Measurements from ENCODE around the gene MS4A13. TPM values are rescaled to one million over a fixed set of nuclear protein-coding genes. Genes with fewer than 3 reads are reported as not detected.
"Not testable (repeated sequence)": the region's sequence is repeated elsewhere in the genome, so short reads cannot be mapped to it uniquely, and the experiment has no call there.

MS4A13 gene
- total RNA-seq, 1 donor from 2014 or later = not detected

DNA sequence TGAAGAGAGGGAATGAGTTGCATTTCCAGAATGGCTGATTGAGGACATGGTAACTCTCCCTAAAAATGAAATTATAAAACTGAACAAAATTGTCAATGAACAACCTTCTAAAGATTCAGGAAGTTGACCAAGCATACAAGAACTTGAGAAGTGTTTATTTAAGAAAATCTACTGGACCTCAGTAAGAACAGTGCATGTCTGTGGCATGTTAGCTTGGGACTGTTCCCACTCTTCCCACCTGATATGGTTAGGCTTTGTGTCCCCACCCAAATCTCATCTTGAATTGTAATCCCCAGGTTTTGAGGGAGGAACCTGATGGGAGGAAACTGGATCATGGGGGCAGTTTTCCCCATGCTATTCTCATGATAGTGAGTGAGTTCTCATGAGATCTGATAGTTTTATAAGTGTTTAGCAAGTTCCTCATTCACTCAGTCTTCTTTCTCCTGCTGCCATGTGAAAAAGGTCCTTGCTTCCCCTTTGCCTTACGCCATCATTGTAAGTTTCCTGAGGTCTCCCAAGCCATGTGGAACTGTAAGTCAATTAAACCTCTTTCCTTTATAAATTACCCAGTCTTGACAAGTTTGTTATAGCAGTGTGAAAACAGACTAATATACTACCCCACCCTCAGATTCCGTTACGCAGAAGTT lies 15.4 kb downstream of the MS4A13 start:
- intact Hi-C loops (cut with micrococcal nuclease) = no loop called here

DNA sequence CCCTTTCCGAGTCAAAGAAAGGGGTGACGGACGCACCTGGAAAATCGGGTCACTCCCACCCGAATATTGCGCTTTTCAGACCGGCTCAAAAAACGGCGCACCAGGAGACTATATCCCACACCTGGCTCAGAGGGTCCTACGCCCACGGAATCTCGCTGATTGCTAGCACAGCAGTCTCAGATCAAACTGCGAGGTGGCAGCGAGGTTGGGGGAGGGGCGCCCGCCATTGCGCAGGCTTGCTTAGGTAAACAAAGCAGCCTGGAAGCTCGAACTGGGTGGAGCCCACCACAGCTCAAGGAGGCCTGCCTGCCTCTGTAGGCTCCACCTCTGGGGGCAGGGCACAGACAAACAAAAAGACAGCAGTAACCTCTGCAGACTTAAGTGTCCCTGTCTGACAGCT lies 17.2 kb downstream of the MS4A13 start:
- intact Hi-C loops (cut with micrococcal nuclease) = not testable (repeated sequence)

DNA sequence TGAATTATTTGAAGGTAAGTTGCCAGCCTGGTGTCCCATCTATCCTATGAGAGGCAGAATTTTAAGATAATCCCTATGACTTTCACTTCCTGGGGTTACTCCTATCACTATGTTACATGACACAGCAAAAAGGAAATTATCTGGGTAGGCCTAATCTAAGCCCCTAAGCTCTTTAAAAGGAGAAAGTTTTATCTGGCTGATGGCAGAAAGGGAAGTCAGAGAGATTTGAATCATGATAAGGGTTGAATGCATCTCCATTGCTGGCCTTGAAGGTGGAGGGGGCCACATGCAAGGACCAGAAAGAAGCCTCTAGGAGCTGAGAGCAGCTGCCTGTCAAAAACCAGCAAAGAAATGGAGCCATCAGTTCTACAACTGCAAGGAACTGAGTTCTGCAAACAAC lies 23.4 kb downstream of the MS4A13 start:
- intact Hi-C loops (cut with micrococcal nuclease) = not testable (repeated sequence)

DNA sequence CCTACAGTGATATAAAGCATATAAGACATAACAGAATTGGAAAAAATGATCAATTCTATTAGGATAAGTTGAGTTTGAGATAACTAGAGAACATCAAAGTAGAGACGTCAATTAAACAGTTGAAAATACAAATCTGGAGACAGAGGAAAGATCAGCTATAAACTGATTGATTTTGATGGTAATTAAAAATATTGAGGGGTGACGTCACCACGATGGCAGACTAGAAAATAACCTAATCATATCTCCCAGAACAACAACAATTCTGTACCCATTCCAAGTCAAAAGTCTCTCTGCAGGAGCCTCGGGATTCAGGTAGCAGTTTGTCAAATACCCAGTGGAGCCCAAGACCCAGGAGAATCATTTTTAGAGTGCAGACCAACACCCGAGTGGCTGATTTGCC lies 28.9 kb downstream of the MS4A13 start:
- intact Hi-C loops (cut with micrococcal nuclease) = no loop called here

DNA sequence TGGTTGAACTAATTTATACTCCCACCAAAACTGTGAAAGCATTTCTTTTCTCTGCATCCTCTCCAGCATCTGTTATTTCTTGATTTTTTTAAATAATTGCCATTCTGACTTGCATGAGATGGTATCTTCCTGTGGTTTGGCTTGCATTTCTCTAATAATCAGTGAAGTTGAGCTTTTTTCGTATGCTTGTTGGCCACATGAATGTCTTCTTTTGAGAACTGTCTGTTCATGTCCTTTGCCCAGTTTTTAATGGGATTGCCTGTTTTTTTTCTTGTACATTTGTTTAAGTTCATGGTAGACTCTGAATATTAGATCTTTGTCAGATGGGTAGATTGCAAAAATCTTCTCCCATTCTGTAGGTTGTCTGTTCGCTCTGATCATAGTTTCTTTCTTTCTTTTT lies 46.1 kb downstream of the MS4A13 start:
- intact Hi-C loops (cut with micrococcal nuclease) = no loop called here

DNA sequence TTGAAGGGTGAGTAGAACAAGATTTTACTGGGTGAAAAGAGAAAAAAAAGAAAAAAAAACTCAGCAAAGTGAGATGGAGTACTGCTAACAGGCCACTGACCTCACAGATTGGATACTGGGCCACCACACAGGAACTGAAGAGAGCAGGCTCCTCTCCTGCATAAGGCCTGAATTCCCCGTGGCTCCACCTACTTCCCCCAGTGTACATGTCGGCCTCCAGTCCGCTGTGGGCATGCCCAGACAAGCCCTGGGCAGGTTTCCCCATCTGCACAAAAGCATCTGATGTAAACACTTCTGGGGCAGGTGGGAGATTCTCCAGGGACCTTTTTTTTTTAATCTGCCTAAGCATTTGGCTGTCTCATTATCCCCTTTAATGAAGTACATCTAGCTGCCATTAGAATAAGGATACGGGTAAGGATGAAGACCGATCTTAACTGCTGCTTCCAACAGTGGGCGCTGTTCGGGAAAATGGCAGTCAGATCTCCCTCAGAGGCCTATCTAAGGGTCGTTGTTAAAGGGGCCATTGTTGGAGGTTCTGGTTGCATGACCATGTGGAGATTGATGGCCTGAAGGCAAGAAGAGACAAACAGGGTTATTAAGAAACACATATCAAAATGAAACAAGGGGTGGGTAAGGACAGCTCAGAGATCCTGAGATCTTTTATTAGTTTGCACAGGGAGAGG lies 48.5 kb downstream of the MS4A13 start:
- intact Hi-C loops (cut with micrococcal nuclease) = no loop called here

DNA sequence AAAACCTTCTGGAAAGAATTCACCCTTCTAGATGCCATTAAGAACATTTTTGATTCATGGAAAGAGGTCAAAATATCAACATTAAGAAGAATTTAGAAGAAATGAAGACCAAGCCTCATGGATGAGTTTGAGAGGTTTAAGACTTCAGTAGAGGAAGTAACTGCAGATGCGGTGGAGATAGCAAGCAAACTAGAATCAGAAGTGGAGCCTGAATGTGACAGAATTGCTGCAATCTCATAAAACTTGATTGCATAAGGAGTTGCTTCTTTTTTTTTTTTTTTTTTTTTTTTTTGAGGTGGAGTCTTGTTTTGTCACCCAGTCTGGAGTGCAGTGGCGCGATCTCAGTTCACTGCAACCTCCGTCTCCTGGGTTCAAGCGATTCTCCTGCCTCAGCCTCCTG lies 51.6 kb downstream of the MS4A13 start:
- intact Hi-C loops (cut with micrococcal nuclease) = no loop called here

DNA sequence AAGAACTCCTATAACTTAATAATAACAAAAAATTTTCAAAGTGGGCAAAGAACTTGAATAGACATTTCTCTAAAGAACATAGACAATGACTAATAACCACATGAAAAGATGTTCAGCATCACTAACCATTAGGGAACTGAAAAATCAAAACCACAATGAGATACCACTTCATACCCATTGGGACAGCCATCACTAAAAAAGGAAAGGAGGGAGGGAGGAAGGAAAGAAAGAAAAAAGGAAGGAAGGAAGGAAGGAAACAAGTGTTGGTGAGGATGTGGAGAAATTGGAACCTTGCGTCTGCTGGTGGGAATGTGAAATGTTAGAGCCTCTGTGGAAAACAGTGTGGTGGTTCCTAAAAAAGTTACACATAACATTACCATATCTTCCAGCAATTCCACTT lies 55.8 kb downstream of the MS4A13 start:
- intact Hi-C loops (cut with micrococcal nuclease) = no loop called here

DNA sequence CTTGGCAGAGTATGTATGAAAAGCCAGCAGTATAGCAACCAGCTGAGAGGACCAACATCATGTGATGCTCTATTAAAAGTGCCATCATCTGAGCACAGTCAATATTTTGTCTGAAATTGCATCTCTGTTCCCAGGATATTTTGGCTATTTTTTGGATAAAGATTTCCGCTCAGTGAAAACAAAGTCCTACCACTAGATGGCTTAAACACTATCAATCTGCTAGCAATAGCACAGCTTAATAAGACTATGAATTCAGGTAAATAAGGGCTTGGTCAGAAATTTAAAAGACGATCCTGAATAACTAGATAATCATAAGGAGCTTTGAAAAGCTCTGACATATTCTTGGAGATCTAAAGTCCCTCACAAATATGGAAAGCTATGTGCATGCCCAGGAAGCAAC lies 74.4 kb downstream of the MS4A13 start:
- intact Hi-C loops (cut with micrococcal nuclease) = no loop called here

Other genes starting within 250 kb of the MS4A13 start
- not detected in 2 replicates for gene MS4A4A, start 234.7 kb upstream of the MS4A13 start, total RNA-seq
- gene MS4A6E, start 188.1 kb upstream of the MS4A13 start, total RNA-seq = not detected in 2 replicates
- gene MS4A7, start 136.9 kb upstream of the MS4A13 start, total RNA-seq = not detected in 2 replicates
- not detected in 2 replicates for gene MS4A14, start 118.9 kb upstream of the MS4A13 start, total RNA-seq
- not detected in 2 replicates for gene MS4A5, start 85.8 kb upstream of the MS4A13 start, total RNA-seq
- gene MS4A1, start 59.5 kb upstream of the MS4A13 start, total RNA-seq = 0.27 TPM in 1 of 2 replicates, not detected in the other
- not detected in 2 replicates for gene MS4A12, start 22.6 kb upstream of the MS4A13 start, total RNA-seq
- gene MS4A8, start 184.2 kb downstream of the MS4A13 start, total RNA-seq = not detected in 2 replicates
- gene MS4A18, start 209.3 kb downstream of the MS4A13 start, total RNA-seq = not detected in 2 replicates
- gene MS4A15, start 241.5 kb downstream of the MS4A13 start, total RNA-seq = not detected in 2 replicates